GM18505 (cell line): ENCODE results near the gene LHFPL5.

Experiments used
- ATAC-seq: cut with Tn5 transposase; IDR thresholded peaks from one replicate; pipeline ENCODE4 v1.9.1; 2021; ENCODE audit not compliant: unreplicated experiment
- POLR2A ChIP-seq: IDR thresholded peaks from 4 replicates; pipeline ENCODE4 v1.6.1; 2011; ENCODE audit warnings: borderline replicate concordance; ENCODE audit not compliant: insufficient read depth, insufficient read length; ENCODE audit errors: extremely low read depth

LHFPL5 gene

GRCh38 chr6:35781290-35781689, 23.9 kb upstream of the LHFPL5 start:
- ATAC-seq = no peak
- TF ChIP-seq POLR2A = no peak

- ATAC-seq = no peak
- no peak for TF ChIP-seq POLR2A
Measured at GRCh38 chr6:35782424-35782823, 22.7 kb upstream of the LHFPL5 start.

GRCh38 chr6:35784200-35784599, 21.0 kb upstream of the LHFPL5 start:
- ATAC-seq = no peak
- TF ChIP-seq POLR2A = no peak

GRCh38 chr6:35786272-35786671, 18.9 kb upstream of the LHFPL5 start:
- ATAC-seq = no peak
- TF ChIP-seq POLR2A = no peak

- TF ChIP-seq POLR2A = no peak
- no peak for ATAC-seq
Measured at GRCh38 chr6:35786810-35787209, 18.3 kb upstream of the LHFPL5 start.

- no peak for TF ChIP-seq POLR2A
- ATAC-seq = no peak
Measured at GRCh38 chr6:35787266-35788218, 17.6 kb upstream of the LHFPL5 start.

- ATAC-seq = no peak
- TF ChIP-seq POLR2A = no peak
Measured at GRCh38 chr6:35788423-35788982, 16.6 kb upstream of the LHFPL5 start.

- no peak for ATAC-seq
- TF ChIP-seq POLR2A = no peak
Measured at GRCh38 chr6:35790683-35791082, 14.5 kb upstream of the LHFPL5 start.

GRCh38 chr6:35794536-35795452, 10.4 kb upstream of the LHFPL5 start:
- ATAC-seq = no peak
- TF ChIP-seq POLR2A = no peak

GRCh38 chr6:35795453-35796071, 9.6 kb upstream of the LHFPL5 start:
- TF ChIP-seq POLR2A = no peak
- no peak for ATAC-seq

GRCh38 chr6:35796236-35796635, 8.9 kb upstream of the LHFPL5 start:
- TF ChIP-seq POLR2A = no peak
- no peak for ATAC-seq

- ATAC-seq = no peak
- TF ChIP-seq POLR2A = no peak
Measured at GRCh38 chr6:35797837-35798526, 7.2 kb upstream of the LHFPL5 start.

GRCh38 chr6:35798706-35799105, 6.4 kb upstream of the LHFPL5 start:
- TF ChIP-seq POLR2A = no peak
- ATAC-seq = no peak

- no peak for ATAC-seq
- TF ChIP-seq POLR2A = no peak
Measured at GRCh38 chr6:35801148-35801547, 4.0 kb upstream of the LHFPL5 start.
